HG03565 (cell line): ENCODE results near the gene DHX57.

ENCODE experiments used
- ATAC-seq: cut with Tn5 transposase; IDR thresholded peaks from one replicate; pipeline ENCODE4 v1.9.1; 2021; ENCODE audit warnings: mild to moderate bottlenecking, moderate library complexity; ENCODE audit not compliant: unreplicated experiment

Gene DHX57

GRCh38 chr2:38866773-38867443, 8.8 kb downstream of the DHX57 start:
- ATAC-seq = no peak

- no peak for ATAC-seq
Observed at GRCh38 chr2:38863061-38863695, 12.6 kb downstream of the DHX57 start.

- no peak for ATAC-seq
Observed at GRCh38 chr2:38862476-38862875, 13.3 kb downstream of the DHX57 start.

- ATAC-seq = no peak
Observed at GRCh38 chr2:38856165-38856564, 19.6 kb downstream of the DHX57 start.

GRCh38 chr2:38850045-38850444, 25.7 kb downstream of the DHX57 start:
- peak; percentile 82 for ATAC-seq

- no peak for ATAC-seq
Observed at GRCh38 chr2:38836791-38837190, 38.9 kb downstream of the DHX57 start.

GRCh38 chr2:38835990-38836389, 39.7 kb downstream of the DHX57 start:
- ATAC-seq = peak; percentile 85

- ATAC-seq = no peak
Observed at GRCh38 chr2:38835015-38835601, 40.6 kb downstream of the DHX57 start.

- ATAC-seq = no peak
Observed at GRCh38 chr2:38830526-38831159, 45.1 kb downstream of the DHX57 start.

- no peak for ATAC-seq
Observed at GRCh38 chr2:38829971-38830370, 45.8 kb downstream of the DHX57 start.

- ATAC-seq = no peak
Observed at GRCh38 chr2:38828460-38828859, 47.3 kb downstream of the DHX57 start.

- ATAC-seq = peak; percentile 41
Observed at GRCh38 chr2:38827539-38828145, 48.1 kb downstream of the DHX57 start.

GRCh38 chr2:38825956-38826355, 49.8 kb downstream of the DHX57 start:
- no peak for ATAC-seq

GRCh38 chr2:38824906-38825305, 50.8 kb downstream of the DHX57 start:
- no peak for ATAC-seq

GRCh38 chr2:38823386-38823785, 52.3 kb downstream of the DHX57 start:
- ATAC-seq = no peak

- no peak for ATAC-seq
Observed at GRCh38 chr2:38818565-38818964, 57.2 kb downstream of the DHX57 start.

GRCh38 chr2:38815936-38816335, 59.8 kb downstream of the DHX57 start:
- ATAC-seq = no peak

GRCh38 chr2:38810488-38810887, 65.2 kb downstream of the DHX57 start:
- no peak for ATAC-seq

- no peak for ATAC-seq
Observed at GRCh38 chr2:38808677-38809076, 67.1 kb downstream of the DHX57 start.

- no peak for ATAC-seq
Observed at GRCh38 chr2:38806733-38807059, 69.0 kb downstream of the DHX57 start.

GRCh38 chr2:38806015-38806732, 69.6 kb downstream of the DHX57 start:
- no peak for ATAC-seq
